Endothelial cell of umbilical vein (primary cell): ENCODE data around the gene CLTC. TPM values are rescaled to one million over a fixed set of nuclear protein-coding genes. Genes with fewer than 3 reads are reported as not detected.

Source experiments
- BruUV-seq: library from RNA; stranded (reverse); fragments of 400-500 nt; replicated peaks from 2 replicates; lab custom pipeline; 2021; lab: Mats Ljungman, UMichigan
- CTCF ChIA-PET: fragments of 300-600, 350-600 bp; sonication (Branson Sonifier 250); formaldehyde crosslinking; loops from one replicate; lab custom pipeline; 2021; ENCODE audit warnings: antibody characterized with exemption, inconsistent platforms; lab: Charles Lee
- POLR2A ChIA-PET: fragments of 300-600, 350-600 bp; sonication (Branson Sonifier 250); formaldehyde crosslinking; loops from one replicate; lab custom pipeline; 2021; ENCODE audit warnings: antibody characterized with exemption, inconsistent platforms; lab: Charles Lee
- DNase-seq: peaks from one replicate; pipeline ENCODE4 v3.0.0-alpha.2; 2011; ENCODE audit warnings: low read depth, low spot score
- FAIRE-seq: peaks from 2 replicates; lab custom pipeline; 2011; peaks lifted over from hg19 to GRCh38; lab: Jason Lieb, UNC
- H2AFZ ChIP-seq: 2 replicates; pipeline ENCODE4 v1.6.0; 2012; ENCODE audit warnings: low read depth, low read length, control low read depth, inconsistent platforms
- H3K27ac ChIP-seq: 2 replicates; pipeline ENCODE4 v1.5.1; 2011; ENCODE audit warnings: low read depth, mild to moderate bottlenecking, control low read depth, low read length, moderate library complexity; ENCODE audit not compliant: insufficient read depth
- H3K27me3 ChIP-seq, 2 experiments: 2 replicates each; pipeline versions ENCODE4 v1.6.0 to v1.6.1; 2011; ENCODE audit warnings: low read length in 2 of 2, mixed read lengths in 1 of 2; ENCODE audit not compliant: control insufficient read depth in 2 of 2, insufficient read depth in 2 of 2
- H3K36me3 ChIP-seq, 2 experiments: 2 replicates in 1 of 2; 3 replicates in 1 of 2; pipeline ENCODE4 v1.5.1; 2011; ENCODE audit warnings: low read length in 2 of 2, mild to moderate bottlenecking in 1 of 2, moderate library complexity in 1 of 2; ENCODE audit not compliant: control insufficient read depth in 2 of 2, insufficient read depth in 2 of 2; ENCODE audit errors: extremely low read depth in 1 of 2
- H3K4me1 ChIP-seq: 3 replicates; pipeline ENCODE4 v1.5.1; 2011; ENCODE audit warnings: mild to moderate bottlenecking, low read length; ENCODE audit not compliant: control insufficient read depth, insufficient read depth; ENCODE audit errors: extremely low read depth
- H3K4me2 ChIP-seq: 2 replicates; pipeline ENCODE4 v1.6.1; 2011; ENCODE audit warnings: low read length, control low read depth, mixed read lengths; ENCODE audit not compliant: insufficient read depth
- H3K4me3 ChIP-seq, 3 experiments: fragments of 200-600 bp in 1 of 3; sonication (generic), shearing (Covaris generic) in 1 of 3; replicated peaks in 1 of 3; 2 replicates each; pipeline ENCODE4 v1.5.1; 2011 to 2016; ENCODE audit warnings: control low read depth in 3 of 3, low read length in 3 of 3, mild to moderate bottlenecking in 2 of 3, inconsistent platforms in 1 of 3, low read depth in 1 of 3, moderate library complexity in 1 of 3; ENCODE audit not compliant: insufficient read depth in 1 of 3
- H3K79me2 ChIP-seq: 2 replicates; pipeline ENCODE4 v1.6.0; 2012; ENCODE audit warnings: low read length, inconsistent platforms; ENCODE audit not compliant: control insufficient read depth, insufficient read depth
- H3K9ac ChIP-seq: replicated peaks from 2 replicates; pipeline ENCODE3; 2011; ENCODE audit warnings: low read length, control low read depth; ENCODE audit not compliant: insufficient read depth; ENCODE audit errors: extremely low read depth
- H3K9me1 ChIP-seq: replicated peaks from 3 replicates; pipeline ENCODE4 v1.6.0; 2011; ENCODE audit warnings: mild to moderate bottlenecking, low read length; ENCODE audit not compliant: control insufficient read depth, insufficient read depth; ENCODE audit errors: extremely low read depth
- H3K9me3 ChIP-seq: replicated peaks from 2 replicates; pipeline ENCODE4 v1.5.1; 2012; ENCODE audit warnings: low read length, inconsistent platforms; ENCODE audit not compliant: control insufficient read depth, insufficient read depth
- H4K20me1 ChIP-seq: replicated peaks from 2 replicates; pipeline ENCODE3; 2011; ENCODE audit warnings: mild to moderate bottlenecking, low read length; ENCODE audit not compliant: control insufficient read depth, insufficient read depth; ENCODE audit errors: extremely low read depth
- EZH2 ChIP-seq: IDR thresholded peaks from 2 replicates; pipeline ENCODE4 v1.6.1; 2012; ENCODE audit warnings: borderline replicate concordance, low read depth, mild to moderate bottlenecking, moderate library complexity, low read length, inconsistent platforms; ENCODE audit not compliant: severe bottlenecking
- FOS ChIP-seq: IDR thresholded peaks from 2 replicates; pipeline ENCODE4 v1.6.1; 2011; ENCODE audit warnings: mild to moderate bottlenecking, low read length, moderate library complexity, borderline replicate concordance; ENCODE audit not compliant: insufficient read depth
- GATA2 ChIP-seq: IDR thresholded peaks from 2 replicates; pipeline ENCODE4 v1.7.0; 2011; ENCODE audit warnings: low read depth, mild to moderate bottlenecking, moderate library complexity, mixed read lengths, low read length; ENCODE audit not compliant: insufficient read length, insufficient read depth
- JUN ChIP-seq: IDR thresholded peaks from 2 replicates; pipeline ENCODE4 v1.6.1; 2011; ENCODE audit warnings: borderline replicate concordance, low read depth; ENCODE audit not compliant: insufficient read length, insufficient read depth
- MYC ChIP-seq: IDR thresholded peaks from one replicate; pipeline ENCODE4 v1.6.1; 2011; ENCODE audit warnings: mild to moderate bottlenecking, low read depth, low read length
- POLR2A ChIP-seq: IDR thresholded peaks from 2 replicates; pipeline ENCODE4 v1.6.1; 2012; ENCODE audit warnings: low read depth, mild to moderate bottlenecking, control low read depth, low read length
- POLR2AphosphoS5 ChIP-seq: IDR thresholded peaks from 2 replicates; pipeline ENCODE4 v1.6.1; 2012; ENCODE audit warnings: low read depth, mild to moderate bottlenecking, control low read depth, low read length, moderate library complexity; ENCODE audit not compliant: insufficient read depth
- dilution Hi-C: fragments of 300-500 bp; cut with MboI; formaldehyde crosslinking; loops from one replicate; pipeline ENCODE4 v1.15.0; 2019; ENCODE audit warnings: low sequenced_read_pairs; ENCODE audit not compliant: extremely low pct_ligation_motif_present
- intact Hi-C: fragments of 100-400 bp; cut with micrococcal nuclease; formaldehyde crosslinking; loops from one replicate; pipeline ENCODE4 v1.10.0; 2022
- polyA plus RNA-seq, 4 experiments: library from polyadenylated mRNA; depleted of rRNA in 3 of 4; stranded (reverse) in 3 of 4; unstranded in 1 of 4; fragments of >200 nt; gene quantifications; 2 replicates each; pipeline versions ENCODE4 v1.2.1 to v1.2.3, GENCODE V29; 2011 to 2012; ENCODE audit warnings: missing spikeins in 1 of 4
- total RNA-seq: library from RNA; stranded (reverse); gene quantifications from 2 replicates; pipeline ENCODE4 v1.2.3, GENCODE V29; 2021
- TF ChIP-seq, protein P1 (sequence below): IDR thresholded peaks from 2 replicates; pipeline ENCODE4 v1.6.1; 2011; ENCODE audit not compliant: insufficient read depth, insufficient read length
- TF ChIP-seq, protein P2 (sequence below), 2 donors: IDR thresholded peaks; 1 replicate in 1 of 2; 2 replicates in 1 of 2; pipeline ENCODE4 v1.5.1; 2011; ENCODE audit warnings: low read length in 2 of 2, mild to moderate bottlenecking in 2 of 2, moderate library complexity in 2 of 2, control low read depth in 1 of 2, inconsistent platforms in 1 of 2, low read depth in 1 of 2; ENCODE audit not compliant: insufficient read depth in 1 of 2; ENCODE audit errors: extremely low read depth in 1 of 2

The CLTC gene
- total and polyA plus RNA-seq, 2 donors (not counting 3 experiments of a cell fraction or from before 2014, with no cell fraction given), result 164 to 326 TPM

- Histone ChIP-seq H3K36me3 (peaks cover 2 to 23% of the 10 kb centered on the region in 2 experiments), H2AFZ (no peak overlapping the region), H3K27ac (no peak overlapping the region), H3K9ac (no peak overlapping the region), H3K79me2 (peaks cover 98% of the 10 kb centered on the region), H3K9me3 (no peaks in the 10 kb centered on the region), H3K9me1 (peaks cover 3% of the 10 kb centered on the region), H4K20me1 (peaks cover 7% of the 10 kb centered on the region), H3K4me3 (no peak overlapping the region), H3K4me2 (no peak overlapping the region), H3K4me1 (no peaks in the 10 kb centered on the region), H3K27me3 (no peaks in the 10 kb centered on the region)
- CTCF ChIA-PET, result interaction anchor here (0.8 to 1.4 kb wide), 3 partner anchors 9 to 333 kb away, joined by 3 to 11 read pairs (median 5); no protein-coding TSS in a partner anchor
- POLR2A ChIA-PET, result interaction anchor here (0.8 kb wide), 1 partner anchor 24 kb away, joined by 3 read pairs; no protein-coding TSS in a partner anchor
- FAIRE-seq, result no peak
- no peak for DNase-seq
- no TSS peak for BruUV-seq
- no peak for TF ChIP-seq EZH2
- TF ChIP-seq, protein P1, sequence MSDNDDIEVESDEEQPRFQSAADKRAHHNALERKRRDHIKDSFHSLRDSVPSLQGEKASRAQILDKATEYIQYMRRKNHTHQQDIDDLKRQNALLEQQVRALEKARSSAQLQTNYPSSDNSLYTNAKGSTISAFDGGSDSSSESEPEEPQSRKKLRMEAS, result no peak
- TF ChIP-seq POLR2A, result no peak
- TF ChIP-seq, protein P2, sequence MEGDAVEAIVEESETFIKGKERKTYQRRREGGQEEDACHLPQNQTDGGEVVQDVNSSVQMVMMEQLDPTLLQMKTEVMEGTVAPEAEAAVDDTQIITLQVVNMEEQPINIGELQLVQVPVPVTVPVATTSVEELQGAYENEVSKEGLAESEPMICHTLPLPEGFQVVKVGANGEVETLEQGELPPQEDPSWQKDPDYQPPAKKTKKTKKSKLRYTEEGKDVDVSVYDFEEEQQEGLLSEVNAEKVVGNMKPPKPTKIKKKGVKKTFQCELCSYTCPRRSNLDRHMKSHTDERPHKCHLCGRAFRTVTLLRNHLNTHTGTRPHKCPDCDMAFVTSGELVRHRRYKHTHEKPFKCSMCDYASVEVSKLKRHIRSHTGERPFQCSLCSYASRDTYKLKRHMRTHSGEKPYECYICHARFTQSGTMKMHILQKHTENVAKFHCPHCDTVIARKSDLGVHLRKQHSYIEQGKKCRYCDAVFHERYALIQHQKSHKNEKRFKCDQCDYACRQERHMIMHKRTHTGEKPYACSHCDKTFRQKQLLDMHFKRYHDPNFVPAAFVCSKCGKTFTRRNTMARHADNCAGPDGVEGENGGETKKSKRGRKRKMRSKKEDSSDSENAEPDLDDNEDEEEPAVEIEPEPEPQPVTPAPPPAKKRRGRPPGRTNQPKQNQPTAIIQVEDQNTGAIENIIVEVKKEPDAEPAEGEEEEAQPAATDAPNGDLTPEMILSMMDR (IDR thresholded peaks at IDR 0.05; ENCODE audit: extremely low read depth in 1 of 2, insufficient read depth in 1 of 2, low read depth in 1 of 2, low read length in 2 of 2), result no peak
- no peak for TF ChIP-seq POLR2AphosphoS5
- TF ChIP-seq FOS, result no peak
- TF ChIP-seq GATA2, result no peak
- TF ChIP-seq MYC, result no peak
- no peak for TF ChIP-seq JUN
- intact Hi-C loops, result no loop called here
- dilution Hi-C loops, result no loop called here
Observed at GRCh38 chr17:59643159-59644140, 23.8 kb downstream of the CLTC start.
